KOPT-K1 (cell line): Measurements from ENCODE around the gene RGS16.
"Not testable (repeated sequence)": the region's sequence is repeated elsewhere in the genome, so short reads cannot be mapped to it uniquely, and the experiment has no call there.

ENCODE experiments used
- H3K27ac ChIP-seq: fragments of 200-600 bp; sonication (generic); 2 replicates; pipeline ENCODE4 v1.5.1; 2016; ENCODE audit warnings: antibody characterized with exemption, mild to moderate bottlenecking, low read depth, low read length; ENCODE audit not compliant: poor library complexity, severe bottlenecking
- H3K36me3 ChIP-seq: fragments of 200-600 bp; sonication (generic); 2 replicates; pipeline ENCODE4 v1.5.1; 2017; ENCODE audit warnings: antibody characterized with exemption, mild to moderate bottlenecking, low read length, moderate library complexity; ENCODE audit not compliant: insufficient read depth
- H3K9me3 ChIP-seq: fragments of 200-600 bp; sonication (generic); 2 replicates; pipeline ENCODE4 v1.5.1; 2017; ENCODE audit warnings: antibody characterized with exemption, low read length, mild to moderate bottlenecking; ENCODE audit not compliant: insufficient read depth, poor library complexity, severe bottlenecking

Gene RGS16

DNA sequence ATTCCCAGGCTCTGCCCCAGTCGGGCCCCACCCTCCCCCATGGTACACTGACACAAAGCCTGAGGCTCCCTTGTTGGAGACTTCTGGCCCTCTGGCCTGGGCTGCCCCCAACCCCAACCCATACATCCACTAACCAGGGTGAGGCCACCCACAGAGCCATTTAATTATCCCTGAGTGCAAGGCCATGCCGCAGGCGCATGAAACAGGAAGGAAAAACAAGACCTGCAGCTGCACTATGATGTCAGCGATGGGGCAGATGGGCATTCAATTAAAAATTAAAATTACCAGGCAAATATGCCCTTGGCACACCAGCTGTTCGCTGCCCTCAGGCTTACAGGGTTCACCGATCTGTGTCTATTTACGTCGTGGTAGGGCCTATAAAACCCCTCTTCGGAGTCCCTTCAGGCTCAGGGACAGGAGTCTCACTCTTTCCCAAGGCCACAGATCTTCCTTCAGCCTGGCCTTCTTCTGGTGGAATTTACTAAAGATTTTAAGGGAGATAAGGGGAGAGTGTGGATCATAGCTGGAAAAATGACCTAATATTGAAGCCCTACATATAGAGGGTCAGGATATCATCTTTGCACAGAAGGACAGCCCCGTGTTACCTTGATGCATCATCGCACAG is 29.6 kb upstream of the RGS16 start:
- Histone ChIP-seq H3K27ac (no peak overlapping the region), H3K9me3 (no peaks in the 10 kb centered on the region), H3K36me3 (no peaks in the 10 kb centered on the region)

DNA sequence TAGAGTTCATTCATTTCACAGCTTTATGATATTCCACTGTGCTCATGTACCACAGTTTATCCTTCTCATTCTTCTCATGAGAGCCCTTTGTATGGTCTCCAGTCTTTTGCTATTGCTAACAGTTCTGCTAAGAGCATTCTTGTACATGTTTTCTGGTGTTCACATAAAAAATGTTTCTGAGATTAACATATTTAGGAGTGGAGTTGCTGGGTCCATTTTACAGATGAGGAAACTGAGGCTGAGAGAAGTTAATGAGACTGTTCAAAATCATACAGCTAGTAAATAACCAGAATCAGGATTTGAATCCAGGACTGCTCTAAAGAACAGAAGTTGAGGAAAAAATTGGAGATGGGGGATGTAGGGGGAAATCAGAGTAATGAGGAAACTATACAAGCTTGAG is 28.8 kb upstream of the RGS16 start:
- Histone ChIP-seq H3K27ac (no peak overlapping the region), H3K9me3 (no peaks in the 10 kb centered on the region), H3K36me3 (no peaks in the 10 kb centered on the region)

DNA sequence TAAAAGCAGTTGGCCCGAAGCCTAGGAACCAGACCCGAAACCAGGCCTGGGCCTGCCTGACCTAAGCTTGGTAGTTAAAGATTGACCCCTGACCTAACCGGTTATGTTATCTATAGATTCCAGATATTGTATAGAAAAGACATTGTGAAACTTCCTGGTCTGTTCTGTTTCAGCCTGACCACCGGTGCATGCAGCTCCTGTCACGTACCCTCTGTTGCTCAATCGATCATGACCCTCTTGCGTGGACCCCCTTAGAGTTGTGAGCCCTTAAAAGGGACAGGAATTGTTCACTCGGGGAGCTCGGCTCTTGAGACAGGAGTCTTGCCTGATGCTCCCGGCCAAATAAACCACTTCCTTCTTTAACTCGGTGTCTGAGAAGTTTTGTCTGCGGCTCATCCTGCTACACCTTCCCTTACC is 28.3 kb upstream of the RGS16 start:
- H3K27ac ChIP-seq, H3K9me3 ChIP-seq, H3K36me3 ChIP-seq: not testable (repeated sequence)

GRCh38 chr1:182631954-182632353 is 27.8 kb upstream of the RGS16 start:
- Histone ChIP-seq H3K27ac (no peak overlapping the region), H3K36me3 (no peaks in the 10 kb centered on the region), H3K9me3 (no peaks in the 10 kb centered on the region)

DNA sequence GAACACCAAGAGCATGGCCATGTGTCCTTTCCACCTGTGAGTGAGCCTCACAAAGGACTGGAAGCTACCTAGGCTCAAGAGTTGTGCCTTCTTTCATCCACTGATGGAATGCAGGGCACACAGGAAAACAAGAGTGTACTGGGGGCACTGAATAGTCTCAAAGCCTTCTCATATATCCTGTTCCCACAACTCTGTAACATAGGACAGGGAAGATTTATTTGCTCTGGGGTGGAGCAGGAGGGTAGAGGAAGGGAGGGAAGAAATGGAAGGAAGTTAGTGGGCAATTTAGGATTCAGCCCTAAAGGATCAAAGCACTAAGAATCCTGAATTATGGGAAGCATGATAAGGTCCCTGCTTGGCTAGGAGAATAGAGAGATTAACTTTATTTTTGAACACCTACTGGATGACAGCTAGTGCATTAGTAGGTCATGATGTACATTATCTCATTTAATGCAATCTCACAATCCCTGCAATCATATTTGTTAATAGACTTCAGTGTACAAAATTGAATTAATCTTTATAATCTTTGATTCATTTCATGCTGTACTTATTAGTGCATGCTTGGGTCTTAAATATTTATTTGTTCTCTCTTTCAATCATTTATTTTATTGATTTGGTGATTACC is 27.0 kb upstream of the RGS16 start:
- Histone ChIP-seq H3K9me3 (no peaks in the 10 kb centered on the region), H3K27ac (no peak overlapping the region), H3K36me3 (no peaks in the 10 kb centered on the region)

GRCh38 chr1:182630586-182630985 is 26.4 kb upstream of the RGS16 start:
- no peaks in the 10 kb centered on the region for H3K36me3 ChIP-seq
- no peaks in the 10 kb centered on the region for H3K9me3 ChIP-seq
- H3K27ac ChIP-seq = no peak overlapping the region

DNA sequence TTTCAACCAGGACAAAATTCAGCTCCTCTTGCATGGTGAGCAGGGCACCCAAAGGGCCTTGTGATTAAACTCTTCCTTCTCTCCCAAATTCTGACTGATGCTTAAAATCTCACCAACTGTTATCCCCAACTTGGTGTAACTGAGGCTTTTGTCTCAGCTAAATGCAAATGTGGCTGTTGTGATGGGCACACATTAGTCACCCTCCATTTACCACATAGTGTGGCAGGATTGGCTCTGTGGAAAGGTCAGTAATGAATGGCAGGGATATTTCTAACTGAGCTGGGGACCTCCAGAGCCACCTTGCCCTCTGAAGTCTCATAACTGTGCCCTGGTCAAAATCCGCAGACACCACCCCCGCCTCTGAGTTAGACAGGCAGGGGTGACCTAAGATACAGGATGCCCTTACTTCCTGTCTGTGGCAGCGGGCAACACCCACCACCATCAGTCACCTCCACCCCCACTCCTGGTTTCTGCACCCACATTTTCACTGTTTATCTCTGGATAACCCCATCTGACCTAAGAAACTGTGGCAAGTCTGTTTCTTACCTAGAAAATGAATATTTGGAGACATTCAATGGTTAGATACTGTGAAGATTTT is 25.4 kb upstream of the RGS16 start:
- no peak overlapping the region for H3K27ac ChIP-seq
- H3K9me3 ChIP-seq = no peaks in the 10 kb centered on the region
- H3K36me3 ChIP-seq = no peaks in the 10 kb centered on the region

DNA sequence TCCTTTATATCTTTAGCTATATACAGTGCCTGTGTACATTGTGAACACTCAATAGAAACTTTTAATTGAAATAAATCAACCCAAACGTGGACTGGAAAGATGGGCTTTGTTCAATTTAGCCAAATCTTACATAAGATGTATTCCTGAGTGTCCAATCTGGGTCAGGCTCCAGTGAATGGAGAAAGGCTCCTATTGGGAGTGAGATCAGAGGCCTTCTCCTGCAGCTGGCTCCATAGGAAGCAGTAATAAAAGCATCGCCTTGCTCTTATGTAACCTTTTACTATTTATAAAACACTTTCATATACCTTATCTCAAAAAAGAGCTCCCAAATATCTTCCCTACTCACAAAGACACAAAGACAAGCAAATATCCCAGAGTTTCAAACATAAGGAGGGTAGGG is 24.9 kb upstream of the RGS16 start:
- no peaks in the 10 kb centered on the region for H3K9me3 ChIP-seq
- no peaks in the 10 kb centered on the region for H3K36me3 ChIP-seq
- H3K27ac ChIP-seq = no peak overlapping the region

DNA sequence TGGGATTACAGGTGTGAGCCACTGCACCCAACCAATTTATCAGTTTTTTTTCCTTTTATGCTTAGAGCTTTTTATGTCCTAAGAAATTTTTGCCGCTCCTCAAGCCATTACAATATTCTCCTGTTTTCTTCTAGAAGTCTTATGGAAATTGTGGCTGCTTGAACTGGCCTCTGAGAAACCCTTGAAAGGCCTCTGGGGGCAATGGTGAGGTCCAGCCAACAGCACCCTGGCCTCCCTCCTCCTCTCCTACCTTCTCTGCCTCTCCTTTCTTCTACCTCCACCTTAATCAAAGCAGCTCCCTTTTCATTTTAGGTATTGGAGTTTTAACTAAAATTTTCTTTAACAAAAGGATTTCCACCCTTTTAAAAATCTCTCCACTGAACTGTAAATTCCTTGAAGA is 24.5 kb upstream of the RGS16 start:
- H3K27ac ChIP-seq = no peak overlapping the region
- H3K9me3 ChIP-seq = no peaks in the 10 kb centered on the region

GRCh38 chr1:182627622-182628021 is 23.4 kb upstream of the RGS16 start:
- no peaks in the 10 kb centered on the region for H3K36me3 ChIP-seq
- no peaks in the 10 kb centered on the region for H3K9me3 ChIP-seq
- no peak overlapping the region for H3K27ac ChIP-seq

More for the DNA sequence above, 24.5 kb upstream of the RGS16 start:
- no peaks in the 10 kb centered on the region for H3K36me3 ChIP-seq

GRCh38 chr1:182626527-182626926 is 22.3 kb upstream of the RGS16 start:
- H3K9me3 ChIP-seq = no peaks in the 10 kb centered on the region
- no peak overlapping the region for H3K27ac ChIP-seq
- H3K36me3 ChIP-seq = no peaks in the 10 kb centered on the region

GRCh38 chr1:182625719-182626504 is 21.7 kb upstream of the RGS16 start:
- H3K36me3 ChIP-seq = no peaks in the 10 kb centered on the region
- no peak overlapping the region for H3K27ac ChIP-seq
- H3K9me3 ChIP-seq = peaks cover 4% of the 10 kb centered on the region

DNA sequence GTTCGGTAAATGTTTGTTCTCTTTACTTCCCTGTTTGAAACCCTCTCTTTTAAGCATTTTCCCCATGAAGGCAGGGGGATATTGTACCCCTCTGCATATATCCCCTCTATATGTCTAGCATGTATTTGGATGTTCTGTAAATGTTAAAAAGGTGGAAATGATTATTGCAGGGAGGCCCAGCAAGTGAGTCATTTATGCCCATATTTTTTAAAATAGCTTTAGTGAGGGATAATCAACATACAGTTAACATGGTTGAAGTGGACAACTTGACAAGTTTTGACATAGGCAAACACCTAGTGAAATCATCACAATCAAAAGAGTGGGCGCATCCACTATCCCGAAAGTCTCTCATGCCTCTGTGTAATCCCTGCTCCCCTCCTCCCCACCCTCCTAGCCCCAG is 20.8 kb upstream of the RGS16 start:
- H3K27ac ChIP-seq = no peak overlapping the region
- H3K36me3 ChIP-seq = no peaks in the 10 kb centered on the region

DNA sequence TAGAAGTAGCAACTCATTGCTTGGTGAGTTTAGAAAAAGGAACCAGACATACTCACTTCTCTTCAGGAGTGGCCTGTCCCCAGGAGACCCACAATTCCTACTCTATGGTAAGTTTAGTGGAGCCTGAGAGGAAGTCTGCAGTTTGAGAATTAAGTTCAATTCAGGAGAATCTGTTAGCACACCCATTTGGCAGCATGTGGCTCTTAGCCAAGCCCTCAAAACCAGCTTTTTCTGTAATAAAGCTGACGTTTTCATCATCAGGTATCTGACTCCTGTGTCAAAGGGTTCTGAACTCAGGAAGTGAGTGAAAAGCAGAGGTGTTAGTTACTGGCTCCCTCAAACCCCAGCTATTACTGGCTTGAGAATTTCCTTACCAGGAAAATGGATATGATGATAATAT is 20.4 kb upstream of the RGS16 start:
- Histone ChIP-seq H3K9me3 (peaks cover 10% of the 10 kb centered on the region), H3K27ac (no peak overlapping the region), H3K36me3 (no peaks in the 10 kb centered on the region)

More for the DNA sequence above, 20.8 kb upstream of the RGS16 start:
- H3K9me3 ChIP-seq = peaks cover 10% of the 10 kb centered on the region

- H3K27ac ChIP-seq = no peak overlapping the region
- H3K36me3 ChIP-seq = no peaks in the 10 kb centered on the region
- H3K9me3 ChIP-seq = peaks cover 10% of the 10 kb centered on the region
Observed at GRCh38 chr1:182622901-182623528, 18.8 kb upstream of the RGS16 start.
